HEK293 (cell line): ENCODE data around the gene KIFAP3.

Experiments used
- CTCF ChIP-seq: fragments of 450-650 bp; formaldehyde crosslinking; IDR thresholded peaks from 2 replicates; pipeline ENCODE4 v1.5.1; 2016; ENCODE audit warnings: missing biosample characterization, missing genetic modification characterization
- ZBTB8A ChIP-seq: fragments of 450-650 bp; formaldehyde crosslinking; IDR thresholded peaks from 2 replicates; pipeline ENCODE4 v1.5.1; 2016; ENCODE audit warnings: missing biosample characterization, missing genetic modification characterization
- ZIC2 ChIP-seq: fragments of 450-650 bp; formaldehyde crosslinking; IDR thresholded peaks from 2 replicates; pipeline ENCODE4 v1.5.1; 2016; ENCODE audit warnings: missing biosample characterization, missing genetic modification characterization
- ZNF23 ChIP-seq: fragments of 450-650 bp; formaldehyde crosslinking; IDR thresholded peaks from 2 replicates; pipeline ENCODE4 v1.5.1; 2016; ENCODE audit warnings: missing biosample characterization, missing genetic modification characterization, borderline replicate concordance
- ZNF274 ChIP-seq, 2 experiments: fragments of 200-500 bp in 1 of 2; fragments of 450-650 bp in 1 of 2; sonication (Bioruptor generic) in 1 of 2; formaldehyde crosslinking in 1 of 2; IDR thresholded peaks; 2 replicates each; pipeline versions ENCODE4 v1.5.1 to v1.6.1; 2014 to 2016; ENCODE audit warnings: borderline replicate concordance in 1 of 2, inconsistent platforms in 1 of 2, low read length in 1 of 2, missing biosample characterization in 1 of 2, missing genetic modification characterization in 1 of 2
- ZNF37A ChIP-seq: fragments of 450-650 bp; IDR thresholded peaks from 2 replicates; pipeline ENCODE4 v1.5.1; 2018; ENCODE audit warnings: missing biosample characterization, missing genetic modification characterization
- ZNF488 ChIP-seq: fragments of 450-650 bp; formaldehyde crosslinking; IDR thresholded peaks from 2 replicates; pipeline ENCODE4 v1.5.1; 2016; ENCODE audit warnings: missing biosample characterization, missing genetic modification characterization
- ZNF830 ChIP-seq: fragments of 450-650 bp; IDR thresholded peaks from 2 replicates; pipeline ENCODE4 v1.5.0; 2018; ENCODE audit warnings: missing biosample characterization, missing genetic modification characterization, low read depth, mild to moderate bottlenecking, moderate library complexity
- ZNF843 ChIP-seq: fragments of 450-650 bp; formaldehyde crosslinking; IDR thresholded peaks from 2 replicates; pipeline ENCODE4 v1.5.1; 2016; ENCODE audit warnings: missing biosample characterization, missing genetic modification characterization

GRCh38 chr1:170048515-170048914 is 26.0 kb downstream of the KIFAP3 start:
- no peak for TF ChIP-seq ZNF23 (tag by site-specific recombination)
- no peak for TF ChIP-seq ZIC2 (tag by site-specific recombination)
- no peak for TF ChIP-seq CTCF (tag by site-specific recombination)
- TF ChIP-seq ZNF830 (tag by site-specific recombination): no peak
- no peak for TF ChIP-seq ZNF488 (tag by site-specific recombination)
- no peak for TF ChIP-seq ZBTB8A (tag by site-specific recombination)
- TF ChIP-seq ZNF37A (tag by site-specific recombination): no peak
- no peak for TF ChIP-seq ZNF274 (IDR thresholded peaks at IDR 0.05; ENCODE audit: low read length)
- no peak for TF ChIP-seq ZNF274 (tag by site-specific recombination; IDR thresholded peaks at IDR 0.05; ENCODE audit: borderline replicate concordance)
- no peak for TF ChIP-seq ZNF843 (tag by site-specific recombination)
